NCI-H2171 (cell line): ENCODE results near the gene CTSE.

ENCODE experiments used
- DNase-seq: peaks from one replicate; lab custom pipeline; 2025; lab: John Stamatoyannopoulos, UW

Gene CTSE

DNA sequence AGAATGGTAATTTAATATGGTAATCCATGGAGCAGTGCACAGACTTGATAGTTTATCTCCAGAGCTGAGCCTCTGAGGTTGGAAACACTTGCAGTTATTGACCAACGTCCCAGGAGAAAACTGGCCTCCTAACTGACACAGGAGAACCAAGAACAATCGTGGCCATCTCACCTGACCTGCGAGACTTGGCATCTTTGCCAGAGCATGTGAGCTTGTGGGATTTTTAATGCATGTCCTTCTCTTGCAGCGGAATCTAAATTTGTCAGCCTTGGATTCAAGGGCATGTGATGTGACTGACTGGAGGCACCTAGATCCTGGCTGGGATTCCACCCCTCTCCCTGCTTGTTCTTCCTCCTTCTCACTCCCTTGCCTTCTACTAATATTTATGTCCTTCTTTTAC, 52.6 kb downstream of the CTSE start:
- DNase-seq, result no peak

DNA sequence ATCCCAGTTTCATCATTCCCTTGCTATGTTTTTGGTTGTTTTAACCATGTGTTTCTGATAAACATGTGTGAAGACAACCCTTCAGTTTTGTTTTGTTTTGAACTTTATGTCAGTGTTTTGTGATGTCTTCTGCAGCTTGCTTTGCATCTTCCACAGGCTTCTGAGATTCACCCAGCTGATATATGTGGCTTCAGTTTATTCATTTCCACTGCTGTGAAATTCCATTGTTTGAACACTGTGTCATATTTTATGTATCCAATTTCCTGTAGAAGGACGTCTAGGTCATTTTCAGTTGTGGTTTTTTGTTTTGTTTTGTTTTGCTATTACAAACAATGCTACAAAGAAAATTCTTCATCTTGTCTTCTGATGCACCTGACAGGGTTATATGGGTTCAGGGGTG, 53.2 kb downstream of the CTSE start:
- DNase-seq, result no peak

DNA sequence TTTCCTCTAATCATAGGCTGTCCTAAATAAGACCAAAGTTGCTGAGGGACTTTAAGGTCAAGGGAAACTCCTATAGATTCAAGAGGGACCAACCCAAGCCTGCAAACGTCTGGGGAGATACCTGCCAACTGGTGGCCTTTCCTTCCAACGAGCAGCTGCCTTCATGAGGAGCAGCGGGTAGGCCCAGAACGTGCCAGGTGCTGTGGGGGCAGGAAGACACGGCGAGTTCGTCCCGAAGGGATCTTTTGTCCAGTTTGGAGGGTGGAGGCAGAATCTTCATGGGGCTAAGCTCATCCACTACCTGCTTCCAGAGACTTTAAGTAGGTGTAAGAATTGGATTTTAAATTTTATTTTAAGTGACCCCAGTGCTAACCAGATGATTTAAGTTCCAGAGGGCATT, 54.5 kb downstream of the CTSE start:
- no peak for DNase-seq

DNA sequence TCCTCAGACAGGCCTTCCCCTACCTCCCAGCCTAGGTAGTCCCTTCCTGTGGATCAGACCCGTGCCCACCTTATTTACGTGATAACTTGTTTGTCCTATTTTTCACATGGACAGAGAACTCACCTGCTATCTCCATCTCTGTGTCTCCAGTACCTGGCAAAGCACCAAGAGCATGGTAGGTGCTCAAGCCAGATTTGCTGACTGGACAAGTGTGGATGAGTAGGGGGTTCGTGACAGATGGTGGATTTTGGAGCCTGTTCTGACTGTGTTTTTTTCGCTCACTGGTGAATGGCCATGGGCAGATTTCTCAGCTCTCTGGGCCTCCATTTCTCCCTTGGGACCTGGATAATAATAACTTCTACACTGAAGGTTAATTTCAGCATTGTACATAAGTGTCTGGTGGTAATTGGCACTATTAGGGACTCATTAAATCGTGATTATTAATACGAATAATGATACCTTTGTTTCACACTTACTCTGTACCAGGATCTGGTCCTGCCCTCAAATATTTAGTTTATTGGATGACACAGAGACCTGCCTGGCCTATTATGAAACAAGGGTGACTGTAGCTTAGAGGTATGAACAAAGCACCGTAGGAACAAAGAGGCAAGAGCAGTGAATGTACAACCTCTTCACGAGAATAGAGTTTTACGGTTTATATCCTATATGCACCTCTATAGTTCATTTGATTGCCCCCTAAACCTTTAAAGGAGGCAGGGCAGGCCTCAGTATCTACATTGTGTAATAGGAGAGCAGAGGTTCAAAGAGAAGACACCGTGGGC, 56.0 kb downstream of the CTSE start:
- DNase-seq, result no peak

DNA sequence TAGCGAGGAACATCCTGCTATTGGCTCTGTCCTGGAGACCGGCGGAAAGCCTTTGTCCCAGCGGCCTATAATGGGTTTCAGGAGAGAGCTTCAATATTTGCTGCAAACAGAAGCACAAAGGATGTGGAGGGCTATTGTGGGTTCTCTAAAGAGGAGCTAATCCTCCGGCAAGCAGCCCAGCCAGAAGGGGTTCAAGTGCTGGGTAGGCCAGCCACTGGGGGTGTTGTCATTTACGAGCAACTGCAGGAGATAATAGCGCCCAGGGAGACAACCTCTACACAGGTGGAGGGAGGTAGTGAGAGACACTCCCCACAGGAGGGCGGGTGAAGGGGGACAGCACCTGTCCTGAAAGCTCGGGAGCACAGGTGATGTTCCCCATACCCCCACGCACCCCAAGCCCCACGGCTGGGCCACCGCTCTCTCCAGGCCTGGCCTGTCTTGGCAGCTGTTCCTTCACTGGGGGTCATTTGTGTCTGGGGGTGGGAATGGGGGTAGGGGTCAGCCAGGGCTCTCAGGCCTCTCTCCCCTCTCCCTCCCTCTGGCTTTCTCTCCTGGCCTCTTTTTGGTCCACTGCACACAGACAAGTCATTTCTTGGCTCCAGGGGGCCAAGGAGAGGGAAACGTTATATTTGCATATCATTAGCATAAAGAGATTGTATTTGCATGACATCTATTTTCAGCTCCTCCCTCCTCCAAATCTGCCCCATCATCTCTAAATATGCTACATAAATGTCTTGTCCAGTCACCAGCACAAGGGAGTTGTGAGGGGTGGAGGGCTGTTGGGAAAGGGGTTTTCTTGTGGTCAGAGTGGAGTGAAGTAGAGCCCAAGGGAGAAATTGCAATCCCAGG, 58.4 kb downstream of the CTSE start:
- DNase-seq, result no peak

DNA sequence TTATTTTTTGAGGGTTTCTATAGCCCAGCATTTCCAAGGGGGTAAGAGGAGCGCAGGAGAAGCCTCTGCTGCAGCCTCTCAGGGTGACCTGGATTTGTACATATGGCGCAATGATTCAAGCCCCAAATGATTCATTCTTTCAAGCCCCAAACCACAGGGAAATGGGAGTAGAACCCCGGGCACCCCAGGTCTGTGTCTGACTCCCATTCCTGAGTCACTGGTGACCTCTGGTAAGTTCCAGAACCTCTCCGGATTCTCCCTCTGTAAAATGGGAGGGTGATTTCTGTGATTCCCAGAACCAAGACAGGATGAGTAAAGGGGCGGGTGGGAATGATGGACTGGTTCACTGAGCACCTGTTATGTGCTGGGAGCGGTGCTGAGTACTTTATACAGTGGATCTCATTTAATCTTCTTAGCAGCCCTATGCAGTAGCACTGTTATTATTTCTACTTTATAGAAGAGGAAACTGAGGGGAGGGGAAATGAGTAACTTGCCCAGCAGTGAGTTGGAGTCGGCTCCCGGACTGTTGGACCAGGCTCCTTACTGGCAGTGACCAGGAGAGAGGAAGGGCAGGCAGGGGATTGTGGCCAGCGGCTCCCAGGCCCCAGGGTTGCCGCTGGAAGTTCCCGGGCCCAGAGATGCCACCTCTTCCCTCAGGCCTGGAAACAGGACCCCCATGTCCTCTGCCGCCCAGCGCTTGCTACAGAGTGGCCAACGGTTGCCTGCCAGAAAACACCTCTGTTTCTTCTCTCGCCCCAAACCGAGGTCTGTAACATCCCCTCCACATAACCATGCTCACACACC, 60.1 kb downstream of the CTSE start:
- no peak for DNase-seq

DNA sequence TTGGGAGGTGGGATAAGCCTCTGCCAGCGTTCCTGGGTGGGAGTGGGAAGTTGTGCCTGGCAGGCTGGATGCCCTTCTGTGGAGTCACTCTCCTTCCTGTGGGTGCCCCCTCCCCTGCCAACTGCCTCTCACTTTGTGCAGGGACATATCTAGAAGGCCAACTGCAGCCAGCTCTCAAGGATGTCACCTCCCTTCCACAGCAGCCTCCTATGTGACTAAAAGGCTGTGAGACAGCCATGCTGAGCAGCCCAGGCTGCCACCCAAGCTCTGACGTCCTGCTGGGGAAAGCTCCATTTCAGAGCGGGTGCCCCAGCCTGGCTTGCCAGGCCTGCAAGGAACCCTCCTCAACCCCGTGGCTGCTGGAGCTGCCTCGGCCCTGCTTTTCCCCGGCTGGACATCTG, 60.9 kb downstream of the CTSE start:
- no peak for DNase-seq

DNA sequence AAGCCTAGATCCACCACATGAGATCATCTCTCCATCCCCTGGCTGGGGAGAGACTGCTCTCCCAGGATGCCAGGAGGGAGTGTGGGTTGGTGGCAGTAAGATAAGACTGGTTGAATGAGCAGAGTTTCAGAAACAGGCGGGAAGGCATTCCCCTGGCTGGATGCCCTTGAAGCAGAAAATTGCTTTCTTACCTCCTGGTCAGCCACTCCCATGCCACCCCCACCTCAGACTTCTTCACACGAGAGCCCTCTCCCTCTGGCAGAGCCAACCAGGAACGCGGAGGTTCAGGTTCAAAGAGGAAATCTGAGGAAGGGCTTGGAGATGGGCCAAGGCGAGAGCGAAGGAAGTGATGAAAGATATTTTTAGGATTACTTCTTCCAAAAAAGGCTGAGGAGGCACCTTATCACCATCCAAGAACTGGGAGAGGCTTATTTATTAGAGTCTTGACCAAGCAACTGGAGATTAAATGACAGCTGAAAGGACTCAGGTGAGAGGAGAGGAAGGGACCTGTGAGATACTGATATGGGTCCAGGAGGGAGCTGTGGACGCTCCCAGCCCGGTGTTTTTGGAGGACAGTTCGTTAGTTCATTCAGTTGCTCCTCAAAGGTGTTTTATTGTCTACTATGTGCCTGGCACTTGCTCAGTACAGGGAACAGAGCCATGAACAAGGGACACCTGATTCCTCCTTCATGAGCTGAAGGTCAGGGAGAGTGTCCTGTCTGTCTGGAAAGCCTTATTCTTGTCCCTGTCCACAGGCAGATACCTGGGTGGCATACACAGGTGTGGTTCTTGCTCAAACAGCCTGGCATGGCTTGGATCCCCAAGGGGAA, 61.5 kb downstream of the CTSE start:
- no peak for DNase-seq

DNA sequence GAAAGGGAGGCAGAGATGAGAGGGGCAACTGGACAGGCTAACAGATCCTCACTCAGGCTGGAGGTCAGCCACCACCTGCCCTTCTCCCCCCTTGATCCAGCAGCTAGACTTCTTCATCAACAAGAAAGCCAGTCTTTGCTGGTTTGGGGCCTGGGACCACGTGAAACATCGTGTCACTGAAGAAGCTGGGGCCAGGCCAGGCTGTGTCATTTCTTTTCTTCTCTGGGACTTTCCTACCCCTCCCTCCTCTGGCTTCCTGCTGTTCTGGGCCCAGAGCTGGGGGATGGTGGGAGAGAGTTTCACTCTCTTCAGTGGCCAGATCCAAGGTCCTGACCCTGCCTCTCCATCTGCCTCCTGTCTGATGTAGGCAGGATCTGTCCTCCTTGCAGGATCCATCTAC, 62.3 kb downstream of the CTSE start:
- no peak for DNase-seq

DNA sequence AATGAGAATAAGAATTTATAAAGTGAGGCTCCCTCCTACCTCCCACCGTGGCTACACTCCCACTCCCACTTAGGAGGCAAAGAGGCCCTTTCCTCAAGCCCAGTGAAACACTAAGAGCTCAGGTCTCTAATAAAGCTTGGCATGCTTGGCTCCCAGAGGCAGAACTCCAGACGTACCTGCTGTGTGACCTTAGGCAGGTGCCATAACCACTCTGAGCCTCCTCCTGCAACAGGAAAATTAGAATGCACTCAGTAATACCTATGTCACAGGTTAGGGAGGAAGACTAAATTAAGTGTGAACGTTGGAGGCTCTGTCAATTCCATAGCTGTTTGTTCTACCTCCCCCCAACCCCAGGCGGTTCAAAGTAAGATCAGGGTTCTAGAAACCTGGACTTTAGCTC, 63.9 kb downstream of the CTSE start:
- no peak for DNase-seq
